Activated naive CD8-positive, alpha-beta T cell (primary cell): ENCODE data around the gene PKHD1.

Experiments used
- H3K27ac Mint-ChIP-seq: one replicate; pipeline ENCODE4 v1.8.0; 2021; ENCODE audit warnings: mixed read lengths
- H3K27me3 Mint-ChIP-seq: one replicate; pipeline ENCODE4 v1.8.0; 2021; ENCODE audit warnings: mixed read lengths
- H3K36me3 Mint-ChIP-seq: one replicate; pipeline ENCODE4 v1.8.0; 2021; ENCODE audit warnings: mixed read lengths
- H3K4me1 Mint-ChIP-seq: one replicate; pipeline ENCODE4 v1.8.0; 2021; ENCODE audit warnings: low read depth, mixed read lengths
- H3K4me3 Mint-ChIP-seq: one replicate; pipeline ENCODE4 v1.8.0; 2021; ENCODE audit warnings: mild to moderate bottlenecking, mixed read lengths
- H3K9me3 Mint-ChIP-seq: one replicate; pipeline ENCODE4 v1.8.0; 2021; ENCODE audit warnings: low read depth, mixed read lengths

Gene PKHD1

GRCh38 chr6:52087498-52087999, at the start of gene PKHD1:
Gene PKHD1, minus strand, starts transcription at chr6:52087613. Its CDS starts 2,680 bp downstream, at chr6:52084933.
- no peak within 1 kb of the TSS for H3K4me3 Mint-ChIP-seq
- peaks cover 7% of the 10 kb centered on the region for H3K27me3 Mint-ChIP-seq
- H3K9me3 Mint-ChIP-seq, result no peaks in the 10 kb centered on the region
- no peaks in the 10 kb centered on the region for H3K36me3 Mint-ChIP-seq
- no peak within 1 kb of the TSS for H3K27ac Mint-ChIP-seq
- H3K4me1 Mint-ChIP-seq, result no peaks in the 10 kb centered on the region

GRCh38 chr6:52136934-52137467, 49.6 kb upstream of the PKHD1 start:
- Mint-ChIP-seq H3K9me3 (no peaks in the 10 kb centered on the region), H3K4me1 (no peaks in the 10 kb centered on the region), H3K27ac (no peak overlapping the region), H3K36me3 (no peaks in the 10 kb centered on the region), H3K4me3 (no peak overlapping the region), H3K27me3 (peaks cover 3% of the 10 kb centered on the region)

- Mint-ChIP-seq H3K9me3 (no peaks in the 10 kb centered on the region), H3K27ac (no peak overlapping the region), H3K4me1 (no peaks in the 10 kb centered on the region), H3K36me3 (no peaks in the 10 kb centered on the region), H3K27me3 (peaks cover 3% of the 10 kb centered on the region), H3K4me3 (no peak overlapping the region)
Observed at GRCh38 chr6:52136055-52136454, 48.6 kb upstream of the PKHD1 start.

- Mint-ChIP-seq H3K4me3 (no peak overlapping the region), H3K27ac (no peak overlapping the region), H3K27me3 (peaks cover 2% of the 10 kb centered on the region), H3K4me1 (no peaks in the 10 kb centered on the region), H3K9me3 (no peaks in the 10 kb centered on the region), H3K36me3 (no peaks in the 10 kb centered on the region)
Observed at GRCh38 chr6:52135217-52135616, 47.8 kb upstream of the PKHD1 start.

- Mint-ChIP-seq H3K36me3 (no peaks in the 10 kb centered on the region), H3K27me3 (peaks cover 1% of the 10 kb centered on the region), H3K27ac (no peak overlapping the region), H3K4me3 (no peak overlapping the region), H3K9me3 (no peaks in the 10 kb centered on the region), H3K4me1 (no peaks in the 10 kb centered on the region)
Observed at GRCh38 chr6:52134011-52134410, 46.6 kb upstream of the PKHD1 start.

- H3K27ac Mint-ChIP-seq, result no peak overlapping the region
- peaks cover 5% of the 10 kb centered on the region for H3K27me3 Mint-ChIP-seq
- H3K9me3 Mint-ChIP-seq, result no peaks in the 10 kb centered on the region
- no peaks in the 10 kb centered on the region for H3K36me3 Mint-ChIP-seq
- H3K4me3 Mint-ChIP-seq, result no peak overlapping the region
- no peaks in the 10 kb centered on the region for H3K4me1 Mint-ChIP-seq
Observed at GRCh38 chr6:52133324-52133723, 45.9 kb upstream of the PKHD1 start.

GRCh38 chr6:52132292-52132691, 44.9 kb upstream of the PKHD1 start:
- Mint-ChIP-seq H3K36me3 (no peaks in the 10 kb centered on the region), H3K9me3 (no peaks in the 10 kb centered on the region)

GRCh38 chr6:52130440-52130839, 43.0 kb upstream of the PKHD1 start:
- H3K27me3 Mint-ChIP-seq, result peaks cover 7% of the 10 kb centered on the region
- H3K4me1 Mint-ChIP-seq, result no peaks in the 10 kb centered on the region
- no peak overlapping the region for H3K4me3 Mint-ChIP-seq
- H3K9me3 Mint-ChIP-seq, result no peaks in the 10 kb centered on the region
- H3K36me3 Mint-ChIP-seq, result no peaks in the 10 kb centered on the region
- no peak overlapping the region for H3K27ac Mint-ChIP-seq

More at GRCh38 chr6:52132292-52132691, 44.9 kb upstream of the PKHD1 start:
- Mint-ChIP-seq H3K27ac (no peak overlapping the region), H3K27me3 (peaks cover 7% of the 10 kb centered on the region), H3K4me1 (no peaks in the 10 kb centered on the region), H3K4me3 (no peak overlapping the region)

GRCh38 chr6:52127957-52128356, 40.5 kb upstream of the PKHD1 start:
- no peaks in the 10 kb centered on the region for H3K36me3 Mint-ChIP-seq
- H3K27me3 Mint-ChIP-seq, result peaks cover 18% of the 10 kb centered on the region
- no peaks in the 10 kb centered on the region for H3K9me3 Mint-ChIP-seq
- H3K4me1 Mint-ChIP-seq, result no peaks in the 10 kb centered on the region
- no peak overlapping the region for H3K27ac Mint-ChIP-seq
- H3K4me3 Mint-ChIP-seq, result no peak overlapping the region

- peaks cover 23% of the 10 kb centered on the region for H3K27me3 Mint-ChIP-seq
- H3K4me1 Mint-ChIP-seq, result no peaks in the 10 kb centered on the region
- H3K27ac Mint-ChIP-seq, result no peak overlapping the region
- no peak overlapping the region for H3K4me3 Mint-ChIP-seq
- H3K9me3 Mint-ChIP-seq, result peaks cover 3% of the 10 kb centered on the region
- H3K36me3 Mint-ChIP-seq, result peaks cover 3% of the 10 kb centered on the region
Observed at GRCh38 chr6:52126231-52126630, 38.8 kb upstream of the PKHD1 start.

GRCh38 chr6:52125572-52125971, 38.2 kb upstream of the PKHD1 start:
- Mint-ChIP-seq H3K4me3 (no peak overlapping the region), H3K27ac (no peak overlapping the region), H3K36me3 (peaks cover 3% of the 10 kb centered on the region), H3K4me1 (no peaks in the 10 kb centered on the region), H3K27me3 (peaks cover 23% of the 10 kb centered on the region), H3K9me3 (peaks cover 3% of the 10 kb centered on the region)

GRCh38 chr6:52125139-52125538, 37.7 kb upstream of the PKHD1 start:
- peaks cover 3% of the 10 kb centered on the region for H3K36me3 Mint-ChIP-seq
- H3K9me3 Mint-ChIP-seq, result peaks cover 7% of the 10 kb centered on the region
- H3K4me1 Mint-ChIP-seq, result no peaks in the 10 kb centered on the region
- H3K27ac Mint-ChIP-seq, result no peak overlapping the region
- no peak overlapping the region for H3K4me3 Mint-ChIP-seq
- peaks cover 23% of the 10 kb centered on the region for H3K27me3 Mint-ChIP-seq

GRCh38 chr6:52124126-52125121, 37.0 kb upstream of the PKHD1 start:
- H3K27me3 Mint-ChIP-seq, result peaks cover 23% of the 10 kb centered on the region
- H3K36me3 Mint-ChIP-seq, result peaks cover 3% of the 10 kb centered on the region

GRCh38 chr6:52123251-52123650, 35.8 kb upstream of the PKHD1 start:
- no peaks in the 10 kb centered on the region for H3K4me1 Mint-ChIP-seq
- no peak overlapping the region for H3K4me3 Mint-ChIP-seq
- peaks cover 7% of the 10 kb centered on the region for H3K9me3 Mint-ChIP-seq
- H3K36me3 Mint-ChIP-seq, result peaks cover 3% of the 10 kb centered on the region
- no peak overlapping the region for H3K27ac Mint-ChIP-seq
- H3K27me3 Mint-ChIP-seq, result peaks cover 18% of the 10 kb centered on the region

More at GRCh38 chr6:52124126-52125121, 37.0 kb upstream of the PKHD1 start:
- Mint-ChIP-seq H3K27ac (no peak overlapping the region), H3K4me3 (no peak overlapping the region), H3K4me1 (no peaks in the 10 kb centered on the region), H3K9me3 (peaks cover 7% of the 10 kb centered on the region)

GRCh38 chr6:52117352-52117751, 29.9 kb upstream of the PKHD1 start:
- H3K4me1 Mint-ChIP-seq, result no peaks in the 10 kb centered on the region
- peaks cover 7% of the 10 kb centered on the region for H3K9me3 Mint-ChIP-seq
- peaks cover 3% of the 10 kb centered on the region for H3K27me3 Mint-ChIP-seq
- peaks cover 3% of the 10 kb centered on the region for H3K36me3 Mint-ChIP-seq
- H3K27ac Mint-ChIP-seq, result no peak overlapping the region
- no peak overlapping the region for H3K4me3 Mint-ChIP-seq
